Rectal smooth muscle tissue (tissue), 1 donor: ENCODE data around the gene DSCAM.

ENCODE experiments used
- H3K27ac ChIP-seq: one replicate; pipeline ENCODE4 v1.7.0; 2013; ENCODE audit warnings: low read depth, low read length, inconsistent platforms
- H3K27me3 ChIP-seq: one replicate; pipeline ENCODE4 v1.7.0; 2013; ENCODE audit warnings: low read length; ENCODE audit not compliant: control insufficient read depth, insufficient read depth
- H3K36me3 ChIP-seq: one replicate; pipeline ENCODE4 v1.7.0; 2013; ENCODE audit warnings: low read length; ENCODE audit not compliant: control insufficient read depth, insufficient read depth
- H3K4me1 ChIP-seq: one replicate; pipeline ENCODE4 v1.7.0; 2013; ENCODE audit warnings: low read length; ENCODE audit not compliant: control insufficient read depth, insufficient read depth
- H3K4me3 ChIP-seq: one replicate; pipeline ENCODE4 v1.7.0; 2013; ENCODE audit warnings: low read length
- H3K9ac ChIP-seq: one replicate; pipeline ENCODE4 v1.7.0; 2013; ENCODE audit warnings: low read length

Gene DSCAM

DNA sequence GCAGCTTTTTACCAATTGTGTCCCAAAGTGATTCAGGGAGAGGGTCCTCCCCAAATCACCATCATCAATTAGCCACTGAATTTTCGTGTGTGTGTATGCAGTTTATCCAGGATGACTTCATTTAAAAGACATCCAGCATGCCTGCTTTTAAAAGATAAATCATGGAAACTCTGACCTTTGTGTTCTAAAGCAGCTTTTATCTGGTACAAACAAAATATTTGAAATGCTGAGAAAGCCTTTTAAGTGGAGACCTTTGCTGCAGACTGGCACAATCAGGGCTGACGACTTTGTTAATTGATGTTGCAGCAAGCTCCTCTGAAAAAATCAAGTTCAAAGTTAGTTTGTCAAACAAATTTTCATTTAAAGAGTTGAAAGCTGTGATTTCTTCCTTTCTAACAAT, 875.0 kb downstream of the DSCAM start:
- Histone ChIP-seq H3K9ac (no peak overlapping the region), H3K27ac (no peak overlapping the region), H3K27me3 (no peaks in the 10 kb centered on the region), H3K4me1 (peaks cover 2% of the 10 kb centered on the region), H3K4me3 (no peak overlapping the region), H3K36me3 (no peaks in the 10 kb centered on the region)

DNA sequence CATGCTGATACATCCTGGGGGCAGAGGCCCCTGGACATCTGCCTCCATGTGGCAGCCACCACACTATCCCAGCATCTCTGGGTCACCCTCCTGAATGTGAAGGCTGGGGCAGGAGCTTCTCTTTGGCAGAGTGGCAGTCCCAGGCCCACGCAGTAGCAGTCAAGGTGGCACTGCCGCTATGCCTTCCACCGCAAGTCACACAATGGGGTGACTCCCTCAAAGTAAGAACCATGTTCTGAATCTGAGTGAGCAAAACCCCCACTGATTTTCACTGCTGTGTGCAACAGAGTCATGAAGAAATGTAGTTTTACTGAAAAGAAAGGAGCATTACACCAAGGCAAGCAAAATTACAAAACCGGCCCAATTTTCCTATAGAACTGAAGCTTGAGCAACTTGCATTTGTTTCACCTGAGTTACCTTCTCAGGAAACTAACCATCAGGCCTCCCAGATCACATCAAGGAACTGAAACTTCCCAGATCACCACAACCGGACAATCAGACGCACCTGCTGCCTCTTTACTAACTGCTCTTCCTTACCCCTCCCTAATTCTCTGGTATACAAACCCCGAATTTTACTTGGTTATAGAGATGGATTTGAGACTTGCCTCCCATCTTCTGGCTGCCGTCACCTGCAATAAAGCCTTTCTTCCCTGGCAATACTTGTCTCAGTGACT, 877.1 kb downstream of the DSCAM start:
- peaks cover 2% of the 10 kb centered on the region for H3K4me1 ChIP-seq
- H3K36me3 ChIP-seq = no peaks in the 10 kb centered on the region
- no peak overlapping the region for H3K9ac ChIP-seq
- H3K27me3 ChIP-seq = no peaks in the 10 kb centered on the region
- no peak overlapping the region for H3K27ac ChIP-seq
- no peak overlapping the region for H3K4me3 ChIP-seq

DNA sequence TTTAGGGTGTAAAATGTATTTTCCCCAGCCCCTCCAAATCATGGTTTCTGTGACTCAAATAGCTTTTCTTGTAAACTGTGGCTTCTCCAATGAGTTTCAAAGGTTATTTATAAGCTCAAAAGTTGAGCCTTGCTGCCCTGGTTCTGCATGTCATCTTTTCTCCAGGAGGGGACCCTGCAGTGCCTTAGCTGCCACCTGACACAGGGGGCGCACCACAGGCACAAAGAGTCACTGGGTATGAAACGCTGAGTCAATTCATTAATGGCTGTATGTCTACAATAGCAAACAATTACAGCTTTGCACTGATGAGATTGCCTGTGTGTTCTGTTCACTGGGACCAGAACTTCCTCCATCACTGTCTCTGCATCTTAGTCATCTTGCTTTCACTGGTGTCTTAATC, 878.9 kb downstream of the DSCAM start:
- Histone ChIP-seq H3K27ac (no peak overlapping the region), H3K36me3 (no peaks in the 10 kb centered on the region), H3K27me3 (no peaks in the 10 kb centered on the region), H3K9ac (no peak overlapping the region), H3K4me1 (peaks cover 2% of the 10 kb centered on the region), H3K4me3 (no peak overlapping the region)

DNA sequence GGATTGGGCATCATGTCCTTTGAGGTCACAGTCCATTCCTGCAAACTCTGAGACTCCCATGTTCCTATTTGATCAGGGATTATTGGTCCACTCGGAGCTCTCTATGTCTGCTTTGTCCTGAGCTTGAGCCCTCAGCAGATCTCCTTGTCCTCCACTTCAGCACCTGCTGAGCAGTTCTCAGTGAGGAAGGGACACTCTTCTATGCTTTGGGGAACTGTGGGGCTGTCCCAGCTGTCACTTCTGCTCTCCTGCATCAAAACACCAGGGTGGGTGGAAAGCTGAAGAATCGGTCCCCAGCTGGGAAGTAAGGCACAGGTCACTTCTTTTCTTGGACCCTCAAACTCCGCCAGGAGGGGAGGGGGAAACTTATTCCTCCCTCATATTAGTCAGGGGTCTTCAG, 880.2 kb downstream of the DSCAM start:
- H3K4me1 ChIP-seq = no peaks in the 10 kb centered on the region
- no peak overlapping the region for H3K27ac ChIP-seq
- H3K9ac ChIP-seq = no peak overlapping the region
- H3K36me3 ChIP-seq = no peaks in the 10 kb centered on the region
- H3K27me3 ChIP-seq = no peaks in the 10 kb centered on the region
- H3K4me3 ChIP-seq = no peak overlapping the region

DNA sequence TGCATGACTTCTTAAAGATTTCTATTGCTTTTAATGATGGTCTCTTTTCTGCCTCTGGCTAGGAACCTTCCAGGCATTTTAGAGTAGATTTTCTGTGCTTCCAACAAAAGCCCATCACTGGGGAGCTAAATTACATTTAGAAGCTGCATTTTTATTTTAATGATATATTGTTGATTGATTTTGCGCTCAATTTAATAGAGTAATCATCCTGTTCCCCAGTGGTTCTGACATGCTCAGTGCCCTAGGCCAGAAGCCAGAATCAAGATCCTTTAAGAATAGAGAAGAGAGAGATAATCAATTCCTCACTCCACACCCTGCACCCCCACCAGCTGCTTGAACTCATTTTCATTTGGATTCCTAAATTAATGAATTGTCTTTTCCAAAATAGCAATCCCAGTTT, 881.9 kb downstream of the DSCAM start:
- Histone ChIP-seq H3K9ac (no peak overlapping the region), H3K27me3 (no peaks in the 10 kb centered on the region), H3K27ac (no peak overlapping the region), H3K4me1 (no peaks in the 10 kb centered on the region), H3K36me3 (no peaks in the 10 kb centered on the region), H3K4me3 (no peak overlapping the region)

DNA sequence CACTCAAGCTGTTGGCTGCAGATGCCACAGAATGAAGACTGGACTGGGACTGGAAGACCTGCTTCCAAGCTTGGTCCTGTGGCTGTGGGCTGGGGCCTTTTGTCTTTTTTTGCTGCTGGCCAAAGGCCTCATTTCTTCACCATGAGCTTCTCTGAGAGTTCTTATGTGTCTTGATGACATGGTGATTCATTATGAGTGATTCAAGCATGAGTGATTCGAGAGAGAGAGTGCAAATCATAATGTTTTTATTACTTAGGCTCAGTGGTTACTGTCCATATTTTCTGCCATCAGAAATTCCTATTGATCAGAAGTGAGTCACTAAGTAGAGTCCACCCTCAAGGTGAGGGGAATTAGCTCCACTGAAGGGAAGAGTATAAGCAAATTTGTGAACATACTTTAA, 885.7 kb downstream of the DSCAM start:
- Histone ChIP-seq H3K4me3 (no peak overlapping the region), H3K36me3 (no peaks in the 10 kb centered on the region), H3K27me3 (no peaks in the 10 kb centered on the region), H3K4me1 (peaks cover 8% of the 10 kb centered on the region), H3K27ac (no peak overlapping the region), H3K9ac (no peak overlapping the region)
